WTC11 (cell line): ENCODE measurements around the gene RCL1. TPM values are rescaled to one million over a fixed set of nuclear protein-coding genes. Genes with fewer than 3 reads are reported as not detected.

Experiments
- ATAC-seq: fragments of 200-7000 bp; cut with Tn5 transposase; 2 replicates; pipeline ENCODE4 v1.10.0; 2021; ENCODE audit warnings: mild to moderate bottlenecking, moderate library complexity
- CTCF ChIA-PET: fragments of 300-600 bp; sonication (Branson Sonifier 250); formaldehyde crosslinking; loops from one replicate; lab custom pipeline; 2021; ENCODE audit warnings: antibody characterized with exemption; lab: Charles Lee
- POLR2A ChIA-PET: fragments of 350-600 bp; sonication (Branson Sonifier 250); formaldehyde crosslinking; loops from one replicate; lab custom pipeline; 2021; ENCODE audit warnings: antibody characterized with exemption; lab: Charles Lee
- DNase-seq: peaks from one replicate; pipeline ENCODE4 v3.0.0; 2021; ENCODE audit warnings: low spot score
- H3K27ac Mint-ChIP-seq: 2 replicates; pipeline ENCODE4 v1.8.0; 2021; ENCODE audit warnings: mixed read lengths
- H3K27me3 Mint-ChIP-seq: 2 replicates; pipeline ENCODE4 v1.8.0; 2021; ENCODE audit warnings: low read depth, mild to moderate bottlenecking, moderate library complexity, mixed read lengths
- H3K36me3 Mint-ChIP-seq: 2 replicates; pipeline ENCODE4 v1.8.0; 2021; ENCODE audit warnings: mixed read lengths
- H3K4me1 Mint-ChIP-seq: 2 replicates; pipeline ENCODE4 v1.8.0; 2022; ENCODE audit warnings: mixed read lengths
- H3K4me3 Mint-ChIP-seq: 2 replicates; pipeline ENCODE4 v1.8.0; 2021; ENCODE audit warnings: mild to moderate bottlenecking, moderate library complexity, mixed read lengths
- H3K9me3 Mint-ChIP-seq: 2 replicates; pipeline ENCODE4 v1.8.0; 2021; ENCODE audit warnings: mixed read lengths
- AFF4 ChIP-seq: sonication (generic); formaldehyde crosslinking; IDR thresholded peaks from 2 replicates; pipeline ENCODE4 v1.8.1; 2023; ENCODE audit warnings: mild to moderate bottlenecking, missing genetic modification reagents, borderline replicate concordance
- ATF2 ChIP-seq: sonication (generic); formaldehyde crosslinking; IDR thresholded peaks from 2 replicates; pipeline ENCODE4 v1.8.1; 2022; ENCODE audit warnings: low read depth, missing genetic modification reagents, borderline replicate concordance
- ATF3 ChIP-seq: sonication (generic); formaldehyde crosslinking; conservative IDR thresholded peaks from 2 replicates; pipeline ENCODE4 v1.8.1; 2022; ENCODE audit warnings: mild to moderate bottlenecking, missing genetic modification reagents
- CDX4 ChIP-seq: fragments of 250-450 bp; sonication (Bioruptor Pico); IDR thresholded peaks from 2 replicates; pipeline ENCODE4 v1.9.0; 2021; ENCODE audit warnings: moderate library complexity, mild to moderate bottlenecking, inconsistent platforms, borderline replicate concordance
- ELF4 ChIP-seq: sonication (generic); formaldehyde crosslinking; IDR thresholded peaks from 2 replicates; pipeline ENCODE4 v1.8.1; 2022; ENCODE audit warnings: low read depth, mild to moderate bottlenecking, moderate library complexity, missing genetic modification reagents
- FOXP1 ChIP-seq: sonication (generic); formaldehyde crosslinking; IDR thresholded peaks from 2 replicates; pipeline ENCODE4 v1.8.0; 2022; ENCODE audit warnings: missing genetic modification reagents, mild to moderate bottlenecking, moderate library complexity, borderline replicate concordance
- GABPB1 ChIP-seq: sonication (generic); formaldehyde crosslinking; IDR thresholded peaks from 2 replicates; pipeline ENCODE4 v1.8.1; 2023; ENCODE audit warnings: mild to moderate bottlenecking, missing genetic modification reagents
- HMGA2 ChIP-seq: fragments of 250-450 bp; sonication (Bioruptor Pico); IDR thresholded peaks from 2 replicates; pipeline ENCODE4 v1.4.0; 2021; ENCODE audit warnings: mild to moderate bottlenecking, moderate library complexity
- NFATC4 ChIP-seq: fragments of 250-450 bp; sonication (Bioruptor Pico); IDR thresholded peaks from 2 replicates; pipeline ENCODE4 v1.9.0; 2021; ENCODE audit warnings: mild to moderate bottlenecking
- NR1H2 ChIP-seq: sonication (generic); formaldehyde crosslinking; IDR thresholded peaks from 2 replicates; pipeline ENCODE4 v1.9.0; 2021; ENCODE audit warnings: mild to moderate bottlenecking, moderate library complexity, missing genetic modification reagents
- OVOL2 ChIP-seq: fragments of 250-450 bp; sonication (Bioruptor Pico); IDR thresholded peaks from 2 replicates; pipeline ENCODE4 v1.9.0; 2021; ENCODE audit warnings: mild to moderate bottlenecking, borderline replicate concordance
- PRDM15 ChIP-seq: sonication (generic); formaldehyde crosslinking; IDR thresholded peaks from 2 replicates; pipeline ENCODE4 v1.8.0; 2022; ENCODE audit warnings: missing genetic modification reagents
- SP1 ChIP-seq: sonication (generic); formaldehyde crosslinking; conservative IDR thresholded peaks from 2 replicates; pipeline ENCODE4 v1.8.1; 2022; ENCODE audit warnings: missing genetic modification reagents
- TCF7 ChIP-seq: sonication (generic); formaldehyde crosslinking; IDR thresholded peaks from 2 replicates; pipeline ENCODE4 v1.8.0; 2022; ENCODE audit warnings: mild to moderate bottlenecking, low read depth, missing genetic modification reagents, moderate library complexity
- USF2 ChIP-seq: sonication (generic); formaldehyde crosslinking; IDR thresholded peaks from 2 replicates; pipeline ENCODE4 v1.8.1; 2023; ENCODE audit warnings: mild to moderate bottlenecking, missing genetic modification reagents, moderate library complexity
- ZMAT4 ChIP-seq: fragments of 250-450 bp; sonication (Bioruptor Pico); IDR thresholded peaks from 2 replicates; pipeline ENCODE4 v1.9.0; 2021; ENCODE audit warnings: mild to moderate bottlenecking
- ZNF416 ChIP-seq: fragments of 250-450 bp; sonication (Bioruptor Pico); IDR thresholded peaks from 2 replicates; pipeline ENCODE4 v1.9.0; 2021; ENCODE audit warnings: mild to moderate bottlenecking, inconsistent platforms
- total RNA-seq: library from RNA; stranded (reverse); gene quantifications from 3 replicates; pipeline ENCODE4 v1.2.3, GENCODE V29; 2021

RCL1 gene
- total RNA-seq, 1 experiment from 2014 or later, result 27.2 TPM

GRCh38 chr9:4797854-4798150 is 5.1 kb downstream of the RCL1 start:
- H3K4me3 Mint-ChIP-seq, result no peak overlapping the region
- TF ChIP-seq CDX4 (CRISPR knock-in tag) (no peak), ATF3 (no peak), PRDM15 (no peak), NR1H2 (CRISPR knock-in tag) (no peak), ZMAT4 (CRISPR knock-in tag) (no peak), ATF2 (no peak), FOXP1 (CRISPR knock-in tag) (no peak), AFF4 (CRISPR knock-in tag) (no peak), SP1 (CRISPR knock-in tag) (no peak), OVOL2 (CRISPR knock-in tag) (no peak), TCF7 (CRISPR knock-in tag) (no peak), USF2 (CRISPR knock-in tag) (no peak), ZNF416 (CRISPR knock-in tag) (no peak), HMGA2 (CRISPR knock-in tag) (no peak), NFATC4 (no peak), GABPB1 (CRISPR knock-in tag) (no peak), ELF4 (CRISPR knock-in tag) (no peak)
- ATAC-seq (no peak), DNase-seq (no peak)
- peaks cover 40% of the 10 kb centered on the region for H3K4me1 Mint-ChIP-seq
- H3K9me3 Mint-ChIP-seq, result peaks cover 18% of the 10 kb centered on the region
- H3K27ac Mint-ChIP-seq, result peak overlapping the region; percentile 17
- peaks cover 18% of the 10 kb centered on the region for H3K36me3 Mint-ChIP-seq
- POLR2A ChIA-PET, result no interaction called here
- H3K27me3 Mint-ChIP-seq, result no peaks in the 10 kb centered on the region
- CTCF ChIA-PET, result interaction anchor here (0.9 to 2.1 kb wide), 3 partner anchors 35 to 43 kb away, joined by 3 to 9 read pairs (median 9); no protein-coding TSS in a partner anchor
